Natural killer cell (primary cell): ENCODE results near the gene STIM2. TPM values are rescaled to one million over a fixed set of nuclear protein-coding genes. Genes with fewer than 3 reads are reported as not detected.
"Not testable (repeated sequence)": the region's sequence is repeated elsewhere in the genome, so short reads cannot be mapped to it uniquely, and the experiment has no call there.

Source experiments
- ATAC-seq, 3 donors: fragments of 150-1000 bp in 2 of 3; fragments of 200-7000 bp in 1 of 3; cut with Tn5 transposase; 1 replicate in 1 of 3; 2 replicates in 2 of 3; pipeline ENCODE4 v1.10.0; 2021; ENCODE audit warnings: mild to moderate bottlenecking in 2 of 3, moderate library complexity in 2 of 3
- DNase-seq, 2 donors: peaks; one replicate each; pipeline versions ENCODE4 v3.0.0 to v3.0.0-alpha.2; 2013 to 2021; ENCODE audit warnings: mixed read lengths in 1 of 2
- H3K27ac ChIP-seq: one replicate; pipeline ENCODE4 v1.5.1; 2013; ENCODE audit warnings: mild to moderate bottlenecking, low read length
- H3K27me3 ChIP-seq: one replicate; pipeline ENCODE4 v1.6.1; 2013; ENCODE audit warnings: low read length; ENCODE audit not compliant: control insufficient read depth, insufficient read depth
- H3K36me3 ChIP-seq: one replicate; pipeline ENCODE4 v1.6.1; 2013; ENCODE audit warnings: low read length; ENCODE audit not compliant: control insufficient read depth, insufficient read depth
- H3K4me1 ChIP-seq: one replicate; pipeline ENCODE4 v1.6.1; 2013; ENCODE audit warnings: low read length; ENCODE audit not compliant: control insufficient read depth, insufficient read depth
- H3K4me3 ChIP-seq: one replicate; pipeline ENCODE4 v1.5.1; 2013; ENCODE audit warnings: low read length
- H3K9me3 ChIP-seq: one replicate; pipeline ENCODE4 v1.6.1; 2013; ENCODE audit warnings: low read length; ENCODE audit not compliant: control insufficient read depth, insufficient read depth
- H3K27ac Mint-ChIP-seq, 2 donors: one replicate each; pipeline ENCODE4 v1.8.0; 2022; ENCODE audit warnings: mild to moderate bottlenecking in 2 of 2, mixed read lengths in 2 of 2, moderate library complexity in 1 of 2
- H3K27me3 Mint-ChIP-seq, 2 donors: one replicate each; pipeline ENCODE4 v1.8.0; 2022; ENCODE audit warnings: low read depth in 2 of 2, mixed read lengths in 2 of 2
- H3K36me3 Mint-ChIP-seq: one replicate; pipeline ENCODE4 v1.8.0; 2022; ENCODE audit warnings: mixed read lengths
- H3K4me1 Mint-ChIP-seq, 2 donors: one replicate each; pipeline ENCODE4 v1.8.0; 2022; ENCODE audit warnings: mixed read lengths in 2 of 2
- H3K4me3 Mint-ChIP-seq: one replicate; pipeline ENCODE4 v1.8.0; 2022; ENCODE audit warnings: mild to moderate bottlenecking, moderate library complexity, mixed read lengths
- H3K9me3 Mint-ChIP-seq, 2 donors: one replicate each; pipeline ENCODE4 v1.8.0; 2022; ENCODE audit warnings: mixed read lengths in 2 of 2
- WGBS: methylation state at CpG from one replicate; pipeline ENCODE4 v1.1.7; 2013; ENCODE audit warnings: missing lambda C conversion rate; ENCODE audit not compliant: insufficient coverage; 5-methylcytosine and 5-hydroxymethylcytosine counted together
- intact Hi-C: fragments of 100-400 bp; cut with micrococcal nuclease; formaldehyde crosslinking; loops from one replicate; pipeline ENCODE4 v1.14.2; 2022
- total RNA-seq, 4 donors: library from RNA; stranded (reverse); fragments of 120-200 nt in 1 of 4; gene quantifications; one replicate each; pipeline versions ENCODE4 v1.2.3 to v1.2.4, GENCODE V29; 2013 to 2022
- TF ChIP-seq, protein P1 (sequence below): fragments of 200-600 bp; IDR thresholded peaks from one replicate; pipeline ENCODE4 v1.8.0; 2022; ENCODE audit warnings: antibody characterized with exemption

The STIM2 gene
- total RNA-seq, 3 donors from 2014 or later (not counting 1 experiment from before 2014, with no cell fraction given): 98.3 to 104 (median 100) TPM

DNA sequence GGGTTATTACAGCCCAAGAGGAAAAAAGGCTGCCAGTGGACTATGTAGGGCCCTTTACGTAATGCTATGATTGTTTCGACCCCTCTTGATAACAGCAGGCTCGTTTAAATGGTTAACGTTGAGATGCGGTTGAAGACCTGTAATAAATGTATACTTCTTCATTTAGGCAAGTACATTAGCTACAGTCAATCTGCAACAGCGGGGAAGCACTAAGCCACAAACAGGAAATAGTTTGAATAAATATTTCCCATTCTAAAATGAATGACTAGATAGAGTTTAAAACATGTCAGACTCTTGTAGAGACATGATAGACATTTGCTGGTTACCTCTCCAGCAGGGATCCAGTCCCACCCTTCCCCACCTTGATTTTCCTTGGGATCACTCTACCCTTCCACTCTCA lies 38.1 kb upstream of the STIM2 start:
- Histone ChIP-seq H3K27ac (no peak overlapping the region), H3K27me3 (no peaks in the 10 kb centered on the region), H3K9me3 (peaks cover 8% of the 10 kb centered on the region), H3K36me3 (no peaks in the 10 kb centered on the region), H3K4me3 (no peak overlapping the region), H3K4me1 (peaks cover 23% of the 10 kb centered on the region)
- DNase-seq (peak in 1 of 2 donors; percentile 41), ATAC-seq (peak; percentile 66 to 82 (median 75))
- H3K4me1 Mint-ChIP-seq: peaks cover 31 to 39% of the 10 kb centered on the region in 2 donors
- H3K27ac Mint-ChIP-seq: peak overlapping the region; percentile 84 to 92
- TF ChIP-seq, protein P1, sequence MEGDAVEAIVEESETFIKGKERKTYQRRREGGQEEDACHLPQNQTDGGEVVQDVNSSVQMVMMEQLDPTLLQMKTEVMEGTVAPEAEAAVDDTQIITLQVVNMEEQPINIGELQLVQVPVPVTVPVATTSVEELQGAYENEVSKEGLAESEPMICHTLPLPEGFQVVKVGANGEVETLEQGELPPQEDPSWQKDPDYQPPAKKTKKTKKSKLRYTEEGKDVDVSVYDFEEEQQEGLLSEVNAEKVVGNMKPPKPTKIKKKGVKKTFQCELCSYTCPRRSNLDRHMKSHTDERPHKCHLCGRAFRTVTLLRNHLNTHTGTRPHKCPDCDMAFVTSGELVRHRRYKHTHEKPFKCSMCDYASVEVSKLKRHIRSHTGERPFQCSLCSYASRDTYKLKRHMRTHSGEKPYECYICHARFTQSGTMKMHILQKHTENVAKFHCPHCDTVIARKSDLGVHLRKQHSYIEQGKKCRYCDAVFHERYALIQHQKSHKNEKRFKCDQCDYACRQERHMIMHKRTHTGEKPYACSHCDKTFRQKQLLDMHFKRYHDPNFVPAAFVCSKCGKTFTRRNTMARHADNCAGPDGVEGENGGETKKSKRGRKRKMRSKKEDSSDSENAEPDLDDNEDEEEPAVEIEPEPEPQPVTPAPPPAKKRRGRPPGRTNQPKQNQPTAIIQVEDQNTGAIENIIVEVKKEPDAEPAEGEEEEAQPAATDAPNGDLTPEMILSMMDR: no peak
- WGBS: 7% methylated on average over 4 of the region's 6 CpGs
- H3K9me3 Mint-ChIP-seq: peaks cover 0 to 3% of the 10 kb centered on the region in 2 donors
- intact Hi-C loops: loop anchor here (1.0 kb wide), 1 partner anchor 34 kb away; no protein-coding TSS in a partner anchor
- H3K27me3 Mint-ChIP-seq: peaks cover 0 to 3% of the 10 kb centered on the region in 2 donors
- H3K36me3 Mint-ChIP-seq: no peaks in the 10 kb centered on the region
- peak overlapping the region; percentile 63 for H3K4me3 Mint-ChIP-seq

DNA sequence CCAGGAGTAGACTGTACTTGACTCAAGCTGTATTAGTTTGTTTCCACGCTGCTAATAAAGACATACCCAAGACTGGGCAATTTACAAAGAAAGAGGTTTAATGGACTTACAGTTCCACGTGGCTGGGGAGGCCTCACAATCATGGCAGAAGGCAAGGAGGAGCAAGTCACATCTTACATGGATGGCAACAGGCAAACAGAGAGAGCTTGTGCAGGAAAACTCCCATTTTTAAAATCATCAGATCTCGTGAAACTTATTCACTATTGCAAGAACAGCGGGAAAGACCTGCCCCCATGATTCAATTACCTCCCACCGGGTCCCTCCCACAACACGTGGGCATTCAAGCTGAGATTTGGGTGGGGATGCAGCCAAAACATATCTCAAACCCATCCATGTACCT lies 37.7 kb upstream of the STIM2 start:
- 91% methylated on average over 6 of the region's 6 CpGs for WGBS
- not testable (repeated sequence) for H3K27me3 Mint-ChIP-seq, H3K9me3 ChIP-seq, DNase-seq, H3K36me3 ChIP-seq, H3K9me3 Mint-ChIP-seq, H3K4me3 ChIP-seq, H3K27me3 ChIP-seq, H3K36me3 Mint-ChIP-seq, H3K27ac ChIP-seq
- H3K4me3 Mint-ChIP-seq: peak overlapping the region; percentile 63
- peak overlapping the region; percentile 84 to 92 for H3K27ac Mint-ChIP-seq
- intact Hi-C loops: loop anchor here (1.0 kb wide), 1 partner anchor 33 kb away; no protein-coding TSS in a partner anchor
- peak in 1 of 3 donors; percentile 13 for ATAC-seq
- H3K4me1 ChIP-seq: peaks cover 23% of the 10 kb centered on the region
- H3K4me1 Mint-ChIP-seq: peaks cover 31 to 39% of the 10 kb centered on the region in 2 donors

DNA sequence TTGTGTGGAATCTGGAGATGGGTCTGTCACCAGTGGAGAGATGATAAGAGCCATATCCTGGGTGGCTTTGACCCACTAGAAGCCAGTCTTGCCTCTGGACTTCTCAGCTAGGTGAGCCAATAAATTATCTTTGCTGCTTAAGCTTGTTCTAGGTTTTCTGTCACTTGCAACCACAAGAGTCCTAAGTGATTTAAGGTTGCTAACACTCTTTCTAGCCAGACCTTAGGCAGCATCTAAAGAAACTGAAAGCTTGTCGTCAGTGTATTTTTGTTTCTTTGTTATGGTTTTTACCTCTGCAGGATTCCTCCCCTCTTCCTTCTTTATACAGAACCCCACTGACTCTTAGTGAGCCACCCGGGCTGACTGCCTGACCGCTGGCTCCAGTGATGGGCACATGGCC lies 37.1 kb upstream of the STIM2 start:
- H3K27me3 Mint-ChIP-seq: peaks cover 0 to 3% of the 10 kb centered on the region in 2 donors
- H3K36me3 Mint-ChIP-seq: no peaks in the 10 kb centered on the region
- peak overlapping the region; percentile 58 for H3K4me3 Mint-ChIP-seq
- intact Hi-C loops: no loop called here
- H3K36me3 ChIP-seq: no peaks in the 10 kb centered on the region
- H3K9me3 ChIP-seq: peaks cover 8% of the 10 kb centered on the region
- H3K27me3 ChIP-seq: no peaks in the 10 kb centered on the region
- peak; percentile 49 to 73 (median 61) for ATAC-seq
- peaks cover 23% of the 10 kb centered on the region for H3K4me1 ChIP-seq
- peak overlapping the region; percentile 84 to 92 for H3K27ac Mint-ChIP-seq
- no peak for DNase-seq
- H3K4me3 ChIP-seq: no peak overlapping the region
- H3K4me1 Mint-ChIP-seq: peaks cover 31 to 39% of the 10 kb centered on the region in 2 donors
- TF ChIP-seq, protein P1: no peak
- H3K27ac ChIP-seq: no peak overlapping the region
- H3K9me3 Mint-ChIP-seq: peaks cover 0 to 3% of the 10 kb centered on the region in 2 donors
- 89% methylated on average over 2 of the region's 3 CpGs for WGBS

- H3K4me1 ChIP-seq: peaks cover 23% of the 10 kb centered on the region
- ATAC-seq: no peak
- 100% methylated on average over 1 of the region's 2 CpGs for WGBS
These were observed 36.0 kb upstream of the STIM2 start for GRCh38 chr4:26824667-26825066.

More at GRCh38 chr4:26824667-26825066, 36.0 kb upstream of the STIM2 start:
- peaks cover 0 to 5% of the 10 kb centered on the region in 2 donors for H3K27me3 Mint-ChIP-seq
- H3K27me3 ChIP-seq: no peaks in the 10 kb centered on the region
- TF ChIP-seq, protein P1: no peak
- peaks cover 28 to 34% of the 10 kb centered on the region in 2 donors for H3K4me1 Mint-ChIP-seq
- H3K4me3 Mint-ChIP-seq: peak overlapping the region; percentile 4
- H3K36me3 Mint-ChIP-seq: no peaks in the 10 kb centered on the region
- H3K4me3 ChIP-seq: no peak overlapping the region
- H3K36me3 ChIP-seq: no peaks in the 10 kb centered on the region
- H3K27ac ChIP-seq: no peak overlapping the region
- H3K9me3 Mint-ChIP-seq: peaks cover 0 to 3% of the 10 kb centered on the region in 2 donors
- DNase-seq: no peak
- peak overlapping the region; percentile 42 to 92 for H3K27ac Mint-ChIP-seq
- peaks cover 8% of the 10 kb centered on the region for H3K9me3 ChIP-seq
- intact Hi-C loops: no loop called here
